SH-SY5Y (cell line): Measurements from ENCODE around the gene ELMO1.

Experiments used
- GATA2 ChIP-seq: IDR thresholded peaks from 2 replicates; pipeline ENCODE4 v1.6.1; 2011; ENCODE audit warnings: mild to moderate bottlenecking, low read depth, low read length
- GATA3 ChIP-seq: IDR thresholded peaks from 2 replicates; pipeline ENCODE4 v1.6.1; 2011; ENCODE audit warnings: low read depth, mild to moderate bottlenecking, low read length, moderate library complexity

DNA sequence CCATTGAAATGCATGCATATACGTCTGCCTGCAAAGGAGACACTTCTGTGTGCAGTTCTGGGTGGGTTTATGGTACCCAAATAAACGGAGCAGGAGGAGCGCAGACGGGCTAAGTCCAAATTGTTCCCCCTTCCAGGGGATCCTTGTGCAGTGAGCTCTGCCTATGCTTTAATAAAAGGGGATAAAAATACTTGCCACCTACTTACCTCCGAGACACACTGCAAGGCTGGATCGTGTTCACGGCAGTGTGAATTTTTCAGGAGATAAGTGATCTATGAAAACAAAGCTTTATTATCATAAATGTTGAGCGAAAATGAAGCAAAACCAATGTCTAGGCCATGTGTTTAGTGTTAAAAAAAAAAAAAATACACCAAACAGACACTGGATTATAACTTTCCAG lies 415.5 kb downstream of the ELMO1 start:
- TF ChIP-seq GATA3 (no peak), GATA2 (no peak)
